NCI-H2227 (cell line): ENCODE measurements around the gene HTR3D.
"Not testable (repeated sequence)": the region's sequence is repeated elsewhere in the genome, so short reads cannot be mapped to it uniquely, and the experiment has no call there.

Experiments
- DNase-seq: peaks from one replicate; lab custom pipeline; 2025; ENCODE audit not compliant: unreplicated experiment; lab: John Stamatoyannopoulos, UW

The HTR3D gene

GRCh38 chr3:184031187-184031792, at the start of gene HTR3D:
Gene HTR3D, plus strand, starts transcription at chr3:184031742. Its CDS starts 0 bp downstream, at chr3:184031742.
- no peak for DNase-seq

- DNase-seq, result no peak
Measured at GRCh38 chr3:183981990-183982644, 49.4 kb upstream of the HTR3D start.

- DNase-seq, result no peak
Measured at GRCh38 chr3:183984127-183984740, 47.3 kb upstream of the HTR3D start.

GRCh38 chr3:183984749-183985729, 46.5 kb upstream of the HTR3D start:
- no peak for DNase-seq

GRCh38 chr3:183987000-183987600, 44.4 kb upstream of the HTR3D start:
- no peak for DNase-seq

GRCh38 chr3:183988216-183988790, 43.2 kb upstream of the HTR3D start:
- DNase-seq, result no peak

- peak; percentile 27 for DNase-seq
Measured at GRCh38 chr3:183991403-183991802, 40.1 kb upstream of the HTR3D start.

- DNase-seq, result no peak
Measured at GRCh38 chr3:184001761-184002160, 29.8 kb upstream of the HTR3D start.

- DNase-seq, result no peak
Measured at GRCh38 chr3:184002469-184002868, 29.1 kb upstream of the HTR3D start.

GRCh38 chr3:184003187-184003967, 28.2 kb upstream of the HTR3D start:
- DNase-seq, result no peak

- no peak for DNase-seq
Measured at GRCh38 chr3:184004476-184004875, 27.1 kb upstream of the HTR3D start.

GRCh38 chr3:184005941-184006507, 25.5 kb upstream of the HTR3D start:
- DNase-seq, result peak; percentile 92

- DNase-seq, result not testable (repeated sequence)
Measured at GRCh38 chr3:184007143-184007813, 24.3 kb upstream of the HTR3D start.

GRCh38 chr3:184008161-184008560, 23.4 kb upstream of the HTR3D start:
- DNase-seq, result no peak

- DNase-seq, result no peak
Measured at GRCh38 chr3:184011230-184011876, 20.2 kb upstream of the HTR3D start.

GRCh38 chr3:184011937-184012889, 19.3 kb upstream of the HTR3D start:
- DNase-seq, result no peak

GRCh38 chr3:184015381-184016019, 16.0 kb upstream of the HTR3D start:
- peak; percentile 28 for DNase-seq
